ENCODE measurements around the gene PRDX1.

- no peak for TF ChIP-seq CTCF (IDR thresholded peaks at IDR 0.05)
- no peak for TF ChIP-seq POLR2A (IDR thresholded peaks at IDR 0.05)
Observed at GRCh38 chr1:45507893-45508292, 13.8 kb downstream of the PRDX1 start.
